ENCODE measurements around the gene DENND1B.

The DENND1B gene

DNA sequence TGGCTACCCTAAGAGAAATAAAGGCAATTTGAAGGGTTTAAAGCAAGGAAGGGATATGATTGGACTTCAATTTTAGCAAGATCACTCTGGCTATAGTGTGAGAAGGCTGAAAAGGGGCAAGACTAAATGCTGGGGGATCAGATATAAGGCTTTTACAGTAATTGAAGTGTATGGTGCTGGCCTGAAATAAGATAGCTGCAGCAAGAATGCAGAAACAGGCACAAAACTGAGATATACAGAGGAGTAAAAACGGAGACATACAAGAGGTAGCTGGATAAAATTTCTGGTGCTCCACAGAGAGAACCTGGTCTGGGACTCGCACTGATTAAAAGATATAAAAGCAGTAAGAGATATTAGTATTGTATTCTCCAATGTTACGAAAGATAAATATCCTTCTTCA is 92.0 kb downstream of the DENND1B start:
- DNase-seq: no peak

GRCh38 chr1:197680311-197680710 is 95.0 kb downstream of the DENND1B start:
- no peak for DNase-seq

DNA sequence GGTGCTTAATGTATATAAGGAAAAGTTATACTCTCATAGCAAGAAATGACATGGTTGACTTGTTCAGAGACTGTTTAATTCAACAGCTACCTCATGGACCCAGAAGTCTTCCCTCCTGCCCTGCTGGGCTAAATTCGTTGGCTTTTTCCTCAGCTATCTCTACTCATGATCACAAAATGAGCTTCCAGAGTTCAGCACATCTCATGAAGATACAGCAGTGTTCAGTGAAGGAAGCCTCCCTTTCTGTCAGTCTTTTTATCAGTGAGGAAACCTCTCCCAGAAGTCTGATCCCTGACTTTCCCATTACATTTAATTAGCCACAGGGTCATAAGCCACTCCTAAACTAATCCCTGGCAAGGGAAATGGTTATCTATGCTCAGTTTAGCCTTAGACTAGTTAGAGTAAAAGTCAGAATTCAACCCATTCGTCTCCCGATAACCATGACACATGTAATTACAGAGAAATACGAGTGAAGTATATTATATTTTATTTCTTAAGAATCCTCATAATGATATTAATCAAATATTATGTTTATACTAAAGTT is 97.5 kb downstream of the DENND1B start:
- no peak for DNase-seq

- DNase-seq: no peak
Measured at GRCh38 chr1:197677313-197677712, 98.0 kb downstream of the DENND1B start.

GRCh38 chr1:197675583-197676208 is 99.6 kb downstream of the DENND1B start:
- DNase-seq: no peak

- no peak for DNase-seq
Measured at GRCh38 chr1:197674286-197674685, 101.0 kb downstream of the DENND1B start.

DNA sequence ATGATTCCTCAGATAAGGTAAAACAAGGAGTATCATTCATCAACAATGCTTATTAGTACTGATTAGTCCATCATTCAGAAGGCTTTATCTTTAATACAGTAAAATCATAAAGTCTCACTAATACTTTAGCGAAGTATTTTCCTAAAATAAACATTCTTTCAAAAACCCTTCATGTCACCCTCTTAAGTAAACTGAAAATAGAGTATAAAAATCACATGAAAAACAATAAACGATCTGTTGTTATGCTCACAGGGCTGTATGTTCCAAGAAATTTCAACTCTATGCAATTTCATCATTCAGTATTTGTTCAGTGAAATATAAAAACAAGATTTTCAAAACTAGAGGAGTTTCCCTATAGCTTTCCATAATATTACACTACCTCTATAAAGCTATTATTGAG is 102.0 kb downstream of the DENND1B start:
- DNase-seq: no peak

- no peak for DNase-seq
Measured at GRCh38 chr1:197672347-197672746, 102.9 kb downstream of the DENND1B start.

DNA sequence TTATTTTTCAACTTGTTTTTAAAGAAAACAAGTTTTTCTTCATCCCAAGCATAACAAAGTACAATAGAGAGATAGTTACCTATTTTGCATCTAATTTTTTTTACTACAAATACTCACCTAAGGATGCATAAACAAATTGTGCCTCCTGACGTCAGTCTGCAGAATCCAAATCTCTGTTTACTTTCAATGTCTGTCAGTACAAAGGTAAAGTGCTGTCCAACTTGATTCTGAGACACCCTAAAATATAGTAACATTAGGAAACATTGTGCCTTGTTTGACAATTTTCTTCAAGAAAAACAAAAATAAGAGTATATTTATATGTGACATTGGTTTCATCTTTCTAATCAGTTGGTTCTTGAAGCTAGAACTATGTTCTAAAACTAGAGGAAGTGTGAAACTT is 103.4 kb downstream of the DENND1B start:
- DNase-seq: no peak

DNA sequence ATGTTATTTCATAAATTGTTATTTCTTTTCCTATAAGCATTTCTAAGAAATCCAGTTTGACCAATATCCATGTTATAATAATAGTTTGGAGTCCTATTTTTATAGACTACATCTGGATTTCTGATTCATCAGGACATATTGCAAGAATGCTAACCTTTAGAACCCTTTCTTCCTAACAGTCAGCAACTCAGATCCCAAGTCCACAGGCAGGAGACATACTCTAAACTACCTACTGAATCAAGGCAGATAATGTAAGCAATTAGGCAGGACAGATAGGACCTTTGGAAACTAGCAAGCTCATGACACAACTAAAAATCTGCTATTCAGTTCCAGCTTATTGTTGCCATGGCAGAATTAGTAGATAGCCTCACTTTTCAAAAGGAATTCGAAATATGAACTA is 104.1 kb downstream of the DENND1B start:
- DNase-seq: no peak

DNA sequence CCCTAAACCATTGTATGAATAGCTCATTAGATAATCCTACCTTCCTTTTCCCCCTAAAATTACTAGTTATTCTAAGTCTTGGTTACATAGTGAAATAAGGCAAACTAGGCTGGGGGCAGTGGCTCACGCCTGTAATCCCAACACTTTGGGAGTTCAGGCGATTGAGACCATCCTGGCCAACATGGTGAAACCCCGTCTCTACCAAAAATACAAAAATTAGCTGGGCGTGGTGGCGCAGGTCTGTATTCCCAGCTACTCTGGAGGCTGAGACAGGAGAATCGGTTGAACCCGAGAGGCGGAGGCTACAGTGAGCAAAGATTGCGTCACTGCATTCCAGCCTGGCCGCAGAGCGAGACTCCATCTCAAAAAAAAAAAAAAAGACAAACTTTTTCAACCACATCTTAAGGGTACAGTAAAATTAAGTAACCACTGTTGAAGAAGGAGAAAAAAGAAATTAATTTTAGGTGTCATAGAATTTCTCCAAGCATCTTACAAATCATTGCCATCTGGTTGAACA is 108.5 kb downstream of the DENND1B start:
- no peak for DNase-seq

DNA sequence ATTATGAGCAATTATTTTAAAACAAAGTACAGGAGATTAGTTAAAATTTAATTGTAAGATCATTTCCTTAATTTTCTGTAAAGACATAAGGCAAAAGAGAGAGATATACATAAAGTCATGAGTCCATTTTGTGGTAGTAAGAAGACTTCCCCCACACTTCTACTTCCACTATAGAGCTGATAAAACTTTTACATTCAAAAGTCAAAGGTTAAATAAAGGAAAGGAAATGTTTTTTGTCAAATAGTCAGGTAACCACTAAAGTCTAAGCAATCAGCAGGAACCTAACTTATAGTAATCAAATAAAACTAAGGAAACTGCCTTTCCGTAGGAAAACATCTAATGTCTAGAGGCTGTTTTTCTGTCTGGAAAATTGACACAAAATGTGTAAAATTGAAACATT is 110.9 kb downstream of the DENND1B start:
- no peak for DNase-seq

GRCh38 chr1:197663162-197663953 is 111.9 kb downstream of the DENND1B start:
- no peak for DNase-seq

- no peak for DNase-seq
Measured at GRCh38 chr1:197660389-197660788, 114.9 kb downstream of the DENND1B start.

DNA sequence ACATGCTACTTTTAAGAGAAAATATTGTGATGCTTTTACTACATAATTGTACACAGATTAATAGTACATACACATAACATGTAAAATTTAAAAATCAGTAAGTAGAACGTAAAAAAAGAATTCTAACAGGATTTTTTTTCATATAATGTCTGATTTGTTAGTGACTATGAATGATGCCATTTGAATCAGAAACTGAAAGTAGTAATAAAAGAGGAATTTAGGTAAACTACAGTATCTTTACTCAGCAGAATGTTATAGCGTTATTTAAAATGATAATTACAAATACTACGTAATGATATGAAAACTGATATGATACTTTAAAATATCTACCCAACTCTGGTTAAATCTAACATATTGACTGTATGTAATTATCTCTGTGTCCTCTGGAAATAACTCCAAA is 116.1 kb downstream of the DENND1B start:
- DNase-seq: no peak

GRCh38 chr1:197649188-197649587 is 126.1 kb downstream of the DENND1B start:
- no peak for DNase-seq

- DNase-seq: no peak
Measured at GRCh38 chr1:197638316-197638715, 137.0 kb downstream of the DENND1B start.

GRCh38 chr1:197637406-197637805 is 137.9 kb downstream of the DENND1B start:
- DNase-seq: no peak

DNA sequence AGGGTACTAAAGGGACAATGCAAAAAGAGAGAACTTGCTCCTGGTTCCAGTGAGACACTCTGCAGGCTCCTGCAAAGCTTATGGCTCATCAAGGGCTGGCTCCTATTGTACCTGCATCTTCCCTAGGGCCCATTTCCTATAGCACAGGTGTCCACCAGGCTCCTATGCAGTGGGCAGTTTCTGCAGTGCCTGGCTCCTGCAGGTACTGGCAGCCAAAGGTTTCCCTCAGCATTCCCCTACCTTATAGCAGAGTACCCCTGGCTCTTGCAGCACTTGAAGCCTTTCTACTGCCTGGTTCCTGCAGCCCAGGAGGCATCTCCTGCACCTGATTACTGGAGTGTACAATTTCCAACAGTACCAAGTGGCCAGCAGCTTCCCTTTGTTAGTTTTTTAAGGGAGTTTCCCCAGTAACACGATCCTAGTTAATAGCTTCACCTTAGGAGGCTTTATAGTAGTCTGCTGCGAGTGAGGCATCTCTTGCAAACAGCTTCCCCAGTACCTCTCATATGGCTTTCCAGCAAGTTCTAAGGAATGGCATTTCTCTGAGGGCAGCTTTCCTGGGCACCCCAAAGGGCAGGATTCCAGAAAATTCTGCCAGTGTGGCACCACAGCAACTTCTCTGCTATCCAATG is 141.7 kb downstream of the DENND1B start:
- DNase-seq: no peak

DNA sequence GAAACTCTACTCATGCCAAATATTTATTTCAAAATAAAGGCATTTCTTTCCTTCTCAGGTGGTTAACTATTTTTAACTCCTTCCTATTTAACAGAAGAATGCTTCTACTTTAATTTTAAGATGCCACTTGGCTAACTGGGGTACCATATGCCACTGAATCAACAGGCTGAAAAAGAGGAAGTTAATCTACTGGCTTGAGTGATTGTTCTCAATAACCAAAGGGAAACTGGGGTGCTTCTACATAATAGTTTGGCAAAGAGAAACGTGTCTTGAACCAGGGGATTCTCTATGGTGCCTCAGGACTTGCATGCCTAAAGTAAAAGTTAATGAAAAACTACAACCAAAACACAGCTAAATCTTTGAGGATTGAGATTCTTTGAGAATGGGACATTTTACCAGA is 142.6 kb downstream of the DENND1B start:
- DNase-seq: no peak

DNA sequence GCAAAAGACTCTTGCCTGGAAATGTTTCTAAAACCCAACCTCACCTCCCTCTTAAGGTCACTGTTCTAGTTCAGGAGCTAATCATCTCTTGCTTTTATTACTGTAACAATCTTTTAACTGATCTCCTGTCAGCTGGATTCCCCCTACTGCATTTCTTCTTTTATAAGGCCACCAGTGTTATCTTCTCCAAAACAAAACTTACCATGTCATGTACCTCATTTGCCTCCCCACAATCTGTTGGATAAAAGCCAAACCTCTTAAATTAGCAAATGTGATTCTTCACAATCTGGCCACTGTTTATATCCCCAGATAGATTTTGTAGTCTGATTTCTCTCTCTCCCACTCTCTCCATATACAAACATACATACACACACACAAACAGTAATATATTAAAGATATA is 143.3 kb downstream of the DENND1B start:
- DNase-seq: no peak

DNA sequence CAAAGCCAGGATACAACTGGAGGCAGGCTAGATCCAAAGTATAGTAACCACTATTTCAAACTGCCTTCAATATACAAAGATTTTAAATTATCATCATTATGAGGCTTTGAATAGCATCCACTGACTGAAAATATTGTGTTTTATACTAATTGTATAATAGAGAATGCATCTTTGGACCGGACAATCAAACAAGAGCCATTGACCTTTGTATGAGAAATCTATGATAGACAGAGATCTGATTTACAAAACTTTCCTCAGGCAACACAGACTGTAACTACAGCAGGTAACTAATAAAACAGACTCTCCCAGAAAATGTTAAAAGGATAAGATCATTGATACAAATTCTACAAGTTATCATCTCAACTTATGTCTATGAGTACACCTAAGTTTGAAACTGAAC is 152.9 kb downstream of the DENND1B start:
- no peak for DNase-seq

- DNase-seq: no peak
Measured at GRCh38 chr1:197621761-197622160, 153.5 kb downstream of the DENND1B start.

DNA sequence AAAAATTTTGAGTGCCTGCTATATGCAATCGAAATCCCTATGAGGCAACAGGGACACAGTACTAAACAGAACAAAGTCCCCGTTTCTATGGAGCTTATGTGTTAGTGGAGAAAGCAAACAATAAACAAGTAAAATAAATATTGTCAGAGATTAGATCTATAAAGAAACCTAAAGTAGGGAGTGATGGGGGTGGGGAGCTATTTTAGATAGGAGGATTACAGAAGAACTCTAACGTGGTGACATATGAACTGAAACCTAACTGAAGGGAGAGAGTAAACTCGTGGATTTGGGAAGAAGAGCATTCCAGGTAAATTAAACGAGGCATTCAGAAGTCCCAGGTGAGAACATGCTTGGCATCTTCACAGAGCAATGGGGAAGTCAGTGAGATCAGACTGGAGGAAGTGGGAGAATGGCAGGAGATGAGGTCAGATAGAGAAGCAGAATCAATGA is 154.5 kb downstream of the DENND1B start:
- no peak for DNase-seq

All from GOT3 (cell line).